Measurements from ENCODE around the gene UPF1.

The UPF1 gene

DNA sequence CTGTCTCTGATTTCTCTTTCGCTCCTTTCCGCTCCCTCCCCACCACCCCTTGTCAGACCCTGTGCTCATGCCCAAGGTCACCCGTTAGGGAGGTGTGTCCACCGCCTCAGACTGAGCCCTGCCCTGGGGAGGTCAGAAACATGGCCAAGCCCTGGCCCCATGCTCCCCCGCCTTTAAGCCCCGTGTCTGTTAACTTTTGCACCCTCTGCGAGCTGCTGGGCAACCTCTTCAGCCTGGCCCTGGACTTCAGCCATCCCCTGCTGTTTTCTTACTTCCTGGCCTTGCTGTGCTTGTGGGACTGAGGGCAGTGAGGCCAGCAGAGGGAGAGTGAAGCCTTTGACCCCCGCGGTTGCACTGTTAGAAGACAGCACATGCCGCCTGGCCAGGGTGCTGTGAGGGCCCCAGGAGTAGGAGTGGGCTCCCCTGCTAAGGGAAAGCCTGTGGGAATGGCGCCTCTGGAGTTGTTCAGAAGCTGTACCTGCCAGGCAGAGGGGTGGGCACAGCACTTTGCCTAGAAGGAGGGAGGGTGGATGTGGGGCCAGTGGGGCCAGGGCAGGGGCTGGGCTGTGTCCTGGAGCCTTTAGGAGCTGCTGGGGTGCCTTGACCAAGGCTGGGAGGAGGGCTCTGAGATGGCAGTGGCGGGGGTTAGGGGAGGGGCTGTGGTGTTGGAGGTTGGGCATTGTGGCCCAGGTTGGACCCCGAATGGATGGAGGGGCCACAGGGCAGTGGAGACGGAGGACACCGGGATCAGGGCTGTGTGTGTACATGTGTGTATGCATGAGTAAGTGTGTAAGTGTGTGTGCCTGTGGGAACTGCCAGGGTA, 7.9 kb downstream of the UPF1 start:
- no peak for DNase-seq (ENCODE audit: low spot score)
- in situ Hi-C loops (cut with MboI; ENCODE audit: low pct_unique_long_range_greater_than_20kb, low sequenced_read_pairs, unreplicated experiment): no loop called here
- TF ChIP-seq CTCF (IDR thresholded peaks at IDR 0.05; ENCODE audit: extremely low read depth, insufficient read depth, missing control alignments): no peak

- in situ Hi-C loops (cut with MboI; ENCODE audit: low pct_unique_long_range_greater_than_20kb, low sequenced_read_pairs, unreplicated experiment): no loop called here
- TF ChIP-seq CTCF (IDR thresholded peaks at IDR 0.05; ENCODE audit: extremely low read depth, insufficient read depth, missing control alignments): no peak
These were observed 8.8 kb downstream of the UPF1 start for GRCh38 chr19:18840288-18841267.

GRCh38 chr19:18841400-18841799, 9.6 kb downstream of the UPF1 start:
- DNase-seq (ENCODE audit: low spot score): no peak
- in situ Hi-C loops (cut with MboI; ENCODE audit: low pct_unique_long_range_greater_than_20kb, low sequenced_read_pairs, unreplicated experiment): no loop called here
- no peak for TF ChIP-seq CTCF (IDR thresholded peaks at IDR 0.05; ENCODE audit: extremely low read depth, insufficient read depth, missing control alignments)

More at GRCh38 chr19:18840288-18841267, 8.8 kb downstream of the UPF1 start:
- no peak for DNase-seq (ENCODE audit: low spot score)

DNA sequence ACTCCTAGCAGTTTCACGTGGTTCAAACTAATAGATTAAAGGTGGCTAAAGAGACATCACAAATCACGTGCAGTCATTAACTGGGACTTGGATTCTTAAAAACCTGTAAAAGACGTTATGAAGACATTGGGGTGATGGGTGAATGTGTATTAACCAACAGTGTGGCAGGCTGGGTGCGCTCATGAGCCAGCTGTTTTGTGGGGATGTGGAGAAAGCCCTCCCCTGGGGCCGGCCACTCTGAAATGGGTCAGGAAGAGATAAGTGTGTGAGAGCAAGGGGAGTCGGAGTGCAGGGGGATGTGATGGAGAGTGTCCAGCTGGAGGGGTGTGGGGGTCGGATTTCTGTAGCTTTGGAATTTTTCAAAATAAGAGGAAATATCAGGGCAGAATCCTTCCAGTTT, 10.4 kb downstream of the UPF1 start:
- no peak for DNase-seq (ENCODE audit: low spot score)
- TF ChIP-seq CTCF (IDR thresholded peaks at IDR 0.05; ENCODE audit: extremely low read depth, insufficient read depth, missing control alignments): no peak
- in situ Hi-C loops (cut with MboI; ENCODE audit: low pct_unique_long_range_greater_than_20kb, low sequenced_read_pairs, unreplicated experiment): no loop called here

GRCh38 chr19:18843960-18844359, 12.2 kb downstream of the UPF1 start:
- no peak for DNase-seq (ENCODE audit: low spot score)
- in situ Hi-C loops (cut with MboI; ENCODE audit: low pct_unique_long_range_greater_than_20kb, low sequenced_read_pairs, unreplicated experiment): no loop called here
- no peak for TF ChIP-seq CTCF (IDR thresholded peaks at IDR 0.05; ENCODE audit: extremely low read depth, insufficient read depth, missing control alignments)

GRCh38 chr19:18844806-18845329, 13.1 kb downstream of the UPF1 start:
- in situ Hi-C loops (cut with MboI; ENCODE audit: low pct_unique_long_range_greater_than_20kb, low sequenced_read_pairs, unreplicated experiment): no loop called here
- TF ChIP-seq CTCF (IDR thresholded peaks at IDR 0.05; ENCODE audit: extremely low read depth, insufficient read depth, missing control alignments): no peak
- DNase-seq (ENCODE audit: low spot score): no peak

All from GM13977 (cell line).